Fibroblast of lung (primary cell): ENCODE data around the gene RAPGEF2. TPM values are rescaled to one million over a fixed set of nuclear protein-coding genes. Genes with fewer than 3 reads are reported as not detected.

Experiments
- DNase-seq, 2 donors: peaks; one replicate each; pipeline versions ENCODE4 v3.0.0 to v3.0.0-alpha.2; 2010; ENCODE audit warnings: low read depth in 2 of 2
- H2AFZ ChIP-seq: 2 replicates; pipeline ENCODE4 v1.5.1; 2012; ENCODE audit warnings: low read length, control low read depth, inconsistent platforms
- H3K27ac ChIP-seq: 2 replicates; pipeline ENCODE4 v1.5.1; 2011; ENCODE audit warnings: low read length, control low read depth; ENCODE audit not compliant: insufficient read depth
- H3K27me3 ChIP-seq: 2 replicates; pipeline ENCODE4 v1.5.1; 2011; ENCODE audit warnings: mild to moderate bottlenecking, low read length; ENCODE audit not compliant: control insufficient read depth, insufficient read depth
- H3K36me3 ChIP-seq: 2 replicates; pipeline ENCODE4 v1.5.1; 2011; ENCODE audit warnings: low read length; ENCODE audit not compliant: control insufficient read depth, insufficient read depth
- H3K4me1 ChIP-seq: 2 replicates; pipeline ENCODE4 v1.5.1; 2011; ENCODE audit warnings: low read length; ENCODE audit not compliant: control insufficient read depth, insufficient read depth; ENCODE audit errors: extremely low read depth
- H3K4me2 ChIP-seq: 2 replicates; pipeline ENCODE4 v1.5.1; 2011; ENCODE audit warnings: low read length, control low read depth; ENCODE audit not compliant: insufficient read depth; ENCODE audit errors: extremely low read depth
- H3K4me3 ChIP-seq, 4 experiments: fragments of 200-600 bp in 1 of 4; sonication (generic) in 1 of 4; replicated peaks in 1 of 4; 2 replicates each; pipeline ENCODE4 v1.5.1; 2011 to 2016; ENCODE audit warnings: low read length in 4 of 4, low read depth in 3 of 4, mild to moderate bottlenecking in 3 of 4, control low read depth in 2 of 4, inconsistent platforms in 1 of 4, mixed read lengths in 1 of 4; ENCODE audit not compliant: insufficient read depth in 1 of 4; ENCODE audit errors: control extremely low read depth in 1 of 4
- H3K79me2 ChIP-seq: 2 replicates; pipeline ENCODE4 v1.5.1; 2012; ENCODE audit warnings: mild to moderate bottlenecking, low read length, inconsistent platforms; ENCODE audit not compliant: control insufficient read depth, insufficient read depth
- H3K9ac ChIP-seq: 2 replicates; pipeline ENCODE4 v1.5.1; 2011; ENCODE audit warnings: mild to moderate bottlenecking, low read length, control low read depth; ENCODE audit not compliant: insufficient read depth
- H3K9me3 ChIP-seq: 2 replicates; pipeline ENCODE4 v1.5.1; 2012; ENCODE audit warnings: low read depth, low read length; ENCODE audit not compliant: control insufficient read depth, insufficient read depth
- H4K20me1 ChIP-seq: 2 replicates; pipeline ENCODE4 v1.5.1; 2011; ENCODE audit warnings: low read length; ENCODE audit not compliant: control insufficient read depth, insufficient read depth; ENCODE audit errors: extremely low read depth
- CTCF ChIP-seq, 2 donors: IDR thresholded peaks in 1 of 2; conservative IDR thresholded peaks in 1 of 2; 1 replicate in 1 of 2; 2 replicates in 1 of 2; pipeline ENCODE4 v1.5.1; 2011 to 2012; ENCODE audit warnings: low read length in 2 of 2, control low read depth in 1 of 2, inconsistent platforms in 1 of 2, low read depth in 1 of 2, mild to moderate bottlenecking in 1 of 2
- EZH2 ChIP-seq: IDR thresholded peaks from 2 replicates; pipeline ENCODE4 v1.5.1; 2012; ENCODE audit warnings: low read length, control low read depth, mild to moderate bottlenecking; ENCODE audit errors: missing control alignments
- polyA plus RNA-seq, 2 donors: library from polyadenylated mRNA; depleted of rRNA in 1 of 2; stranded (reverse) in 1 of 2; unstranded in 1 of 2; fragments of >200 nt; gene quantifications; 2 replicates each; pipeline ENCODE4 v1.2.1, GENCODE V29; 2011 to 2012; ENCODE audit warnings: missing spikeins in 1 of 2
- total RNA-seq: library from RNA; depleted of rRNA; stranded (reverse); fragments of >200 nt; gene quantifications from 2 replicates; pipeline ENCODE4 v1.2.1, GENCODE V29; 2014

The RAPGEF2 gene
- total and polyA plus RNA-seq, 2 donors (not counting 1 experiment from before 2014, with no cell fraction given), result 45.5 to 58.5 TPM

GRCh38 chr4:159297091-159297490 lies 194.2 kb downstream of the RAPGEF2 start:
- peak in 1 of 2 donors; percentile 33 for DNase-seq
- no peaks in the 10 kb centered on the region for H3K27me3 ChIP-seq
- H3K4me3 ChIP-seq, result no peak overlapping the region
- no peaks in the 10 kb centered on the region for H3K9me3 ChIP-seq
- H3K4me1 ChIP-seq, result peaks cover 19% of the 10 kb centered on the region
- no peak overlapping the region for H3K9ac ChIP-seq
- H2AFZ ChIP-seq, result no peak overlapping the region
- peaks cover 10% of the 10 kb centered on the region for H3K79me2 ChIP-seq
- H3K36me3 ChIP-seq, result no peaks in the 10 kb centered on the region
- TF ChIP-seq CTCF (conservative IDR thresholded peaks at IDR 0.05 in 1 of 2, IDR thresholded peaks at IDR 0.05 in 1 of 2; ENCODE audit: low read depth in 1 of 2, low read length in 2 of 2) (peak in 1 of 2 donors; percentile 24), EZH2 (no peak)
- peak overlapping the region; percentile 40 for H3K27ac ChIP-seq
- no peaks in the 10 kb centered on the region for H4K20me1 ChIP-seq
- no peak overlapping the region for H3K4me2 ChIP-seq

- peak; percentile 12 to 91 for DNase-seq
- peak overlapping the region; percentile 39 for H3K4me2 ChIP-seq
- no peaks in the 10 kb centered on the region for H4K20me1 ChIP-seq
- TF ChIP-seq EZH2, result no peak
- TF ChIP-seq CTCF (conservative IDR thresholded peaks at IDR 0.05 in 1 of 2, IDR thresholded peaks at IDR 0.05 in 1 of 2; ENCODE audit: low read depth in 1 of 2, low read length in 2 of 2), result no peak
- peaks cover 17% of the 10 kb centered on the region for H3K4me1 ChIP-seq
- H3K9me3 ChIP-seq, result no peaks in the 10 kb centered on the region
- H3K27ac ChIP-seq, result peak overlapping the region; percentile 13
- peaks cover 8% of the 10 kb centered on the region for H3K79me2 ChIP-seq
- peak overlapping the region; percentile 10 for H2AFZ ChIP-seq
- no peak overlapping the region for H3K4me3 ChIP-seq
- no peaks in the 10 kb centered on the region for H3K27me3 ChIP-seq
- H3K36me3 ChIP-seq, result no peaks in the 10 kb centered on the region
- H3K9ac ChIP-seq, result no peak overlapping the region
Observed at GRCh38 chr4:159298502-159298901, 195.6 kb downstream of the RAPGEF2 start.

GRCh38 chr4:159303435-159303834 lies 200.6 kb downstream of the RAPGEF2 start:
- Histone ChIP-seq H3K27ac (no peak overlapping the region), H3K4me1 (peaks cover 6% of the 10 kb centered on the region), H3K9me3 (no peaks in the 10 kb centered on the region), H3K36me3 (peaks cover 2% of the 10 kb centered on the region), H3K9ac (no peak overlapping the region), H3K27me3 (no peaks in the 10 kb centered on the region), H3K4me3 (no peak overlapping the region), H2AFZ (no peak overlapping the region), H4K20me1 (no peaks in the 10 kb centered on the region), H3K4me2 (no peak overlapping the region), H3K79me2 (peaks cover 2% of the 10 kb centered on the region)
- TF ChIP-seq EZH2, result no peak
- no peak for TF ChIP-seq CTCF (conservative IDR thresholded peaks at IDR 0.05 in 1 of 2, IDR thresholded peaks at IDR 0.05 in 1 of 2; ENCODE audit: low read depth in 1 of 2, low read length in 2 of 2)
- no peak for DNase-seq
